Esophagus squamous epithelium (tissue), 5 donors: ENCODE results near the gene TRAF3IP1. TPM values are rescaled to one million over a fixed set of nuclear protein-coding genes. Genes with fewer than 3 reads are reported as not detected.

ENCODE experiments used
- DNase-seq: peaks from one replicate; lab custom pipeline; 2025; lab: John Stamatoyannopoulos, UW
- H3K27ac ChIP-seq, 4 donors: fragments of 200-600 bp; sonication (generic); one replicate each; pipeline ENCODE4 v1.5.1; 2016 to 2019; ENCODE audit warnings: mild to moderate bottlenecking in 1 of 4
- H3K27me3 ChIP-seq, 4 donors: fragments of 200-600 bp; sonication (generic); 1 replicate in 3 of 4; 2 replicates in 1 of 4; pipeline versions ENCODE4 v1.5.1 to v1.6.0; 2017 to 2021; ENCODE audit warnings: antibody characterized with exemption in 1 of 4
- H3K36me3 ChIP-seq, 3 donors: fragments of 200-600 bp; sonication (generic); one replicate each; pipeline ENCODE4 v1.5.1; 2016 to 2019
- H3K4me1 ChIP-seq, 3 donors: fragments of 200-600 bp; sonication (generic); one replicate each; pipeline ENCODE4 v1.5.1; 2017 to 2019
- H3K4me3 ChIP-seq, 4 donors: fragments of 200-600 bp; sonication (generic); 1 replicate in 3 of 4; 2 replicates in 1 of 4; pipeline ENCODE4 v1.5.1; 2016 to 2019; ENCODE audit warnings: mild to moderate bottlenecking in 2 of 4, moderate library complexity in 1 of 4
- H3K9me3 ChIP-seq, 3 donors: fragments of 200-600 bp; sonication (generic); one replicate each; pipeline ENCODE4 v1.5.1; 2016 to 2019
- POLR2A ChIP-seq, 4 donors: fragments of 450-650 bp; IDR thresholded peaks; one replicate each; pipeline ENCODE4 v1.6.1; 2017; ENCODE audit warnings: antibody characterized with exemption in 4 of 4, mild to moderate bottlenecking in 4 of 4, moderate library complexity in 3 of 4
- WGBS, 2 donors: methylation state at CpG; one replicate each; pipeline ENCODE4 v1.1.5; 2018; 5-methylcytosine and 5-hydroxymethylcytosine counted together
- intact Hi-C: fragments of 100-400 bp; cut with DNase I; formaldehyde crosslinking; loops from one replicate; pipeline ENCODE4 v1.15.0; 2022
- total RNA-seq, 4 donors: library from RNA; depleted of rRNA; stranded (reverse); fragments of >200 nt; gene quantifications; one replicate each; pipeline ENCODE4 v1.1.0, GENCODE V29; 2016
- TF ChIP-seq, protein P1 (sequence below), 6 experiments: fragments of 450-650 bp in 4 of 6; fragments of 200-600 bp in 2 of 6; sonication (generic) in 2 of 6; IDR thresholded peaks; one replicate each; pipeline ENCODE4 v1.5.1; 2016 to 2019; ENCODE audit warnings: antibody characterized with exemption in 6 of 6, mild to moderate bottlenecking in 4 of 6, moderate library complexity in 4 of 6
- donor health status: DM: yes; HTN: yes; CAD: no.

The TRAF3IP1 gene
- total RNA-seq, 4 donors from 2014 or later: 5.4 to 13.5 (median 9.8) TPM

DNA sequence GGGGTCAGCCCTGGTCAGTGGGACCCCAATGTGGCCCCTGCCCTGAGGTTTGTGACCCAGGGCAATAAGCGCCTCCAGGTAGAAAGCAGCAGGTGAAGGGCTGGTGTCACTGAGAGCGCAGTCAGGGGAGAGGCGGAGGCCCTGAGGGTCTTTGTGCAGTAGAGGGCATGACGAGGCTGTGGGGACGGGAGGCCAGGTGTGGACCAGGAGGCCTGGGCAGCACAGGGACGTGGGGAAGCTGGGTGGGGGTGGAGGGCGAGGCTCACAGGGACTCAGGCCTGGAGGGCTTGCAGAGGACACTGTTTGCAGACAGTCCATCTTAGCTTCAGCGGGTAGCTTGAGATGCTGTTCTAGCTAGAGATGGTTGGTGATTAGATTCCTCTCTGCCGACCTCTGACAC is 32.0 kb downstream of the TRAF3IP1 start:
- no peak overlapping the region for H3K4me3 ChIP-seq
- no peaks in the 10 kb centered on the region for H3K9me3 ChIP-seq
- H3K36me3 ChIP-seq: peaks cover 0 to 81% (median 9%) of the 10 kb centered on the region in 3 donors
- 80 to 91% methylated on average over 7 to 9 of the region's 9 CpGs for WGBS, 2 donors
- no peak overlapping the region for H3K27ac ChIP-seq
- H3K27me3 ChIP-seq: no peaks in the 10 kb centered on the region
- no peak for DNase-seq
- H3K4me1 ChIP-seq: no peaks in the 10 kb centered on the region
- no peak for TF ChIP-seq POLR2A (IDR thresholded peaks at IDR 0.05)
- TF ChIP-seq, protein P1, sequence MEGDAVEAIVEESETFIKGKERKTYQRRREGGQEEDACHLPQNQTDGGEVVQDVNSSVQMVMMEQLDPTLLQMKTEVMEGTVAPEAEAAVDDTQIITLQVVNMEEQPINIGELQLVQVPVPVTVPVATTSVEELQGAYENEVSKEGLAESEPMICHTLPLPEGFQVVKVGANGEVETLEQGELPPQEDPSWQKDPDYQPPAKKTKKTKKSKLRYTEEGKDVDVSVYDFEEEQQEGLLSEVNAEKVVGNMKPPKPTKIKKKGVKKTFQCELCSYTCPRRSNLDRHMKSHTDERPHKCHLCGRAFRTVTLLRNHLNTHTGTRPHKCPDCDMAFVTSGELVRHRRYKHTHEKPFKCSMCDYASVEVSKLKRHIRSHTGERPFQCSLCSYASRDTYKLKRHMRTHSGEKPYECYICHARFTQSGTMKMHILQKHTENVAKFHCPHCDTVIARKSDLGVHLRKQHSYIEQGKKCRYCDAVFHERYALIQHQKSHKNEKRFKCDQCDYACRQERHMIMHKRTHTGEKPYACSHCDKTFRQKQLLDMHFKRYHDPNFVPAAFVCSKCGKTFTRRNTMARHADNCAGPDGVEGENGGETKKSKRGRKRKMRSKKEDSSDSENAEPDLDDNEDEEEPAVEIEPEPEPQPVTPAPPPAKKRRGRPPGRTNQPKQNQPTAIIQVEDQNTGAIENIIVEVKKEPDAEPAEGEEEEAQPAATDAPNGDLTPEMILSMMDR (IDR thresholded peaks at IDR 0.05): no peak
- intact Hi-C loops: no loop called here

DNA sequence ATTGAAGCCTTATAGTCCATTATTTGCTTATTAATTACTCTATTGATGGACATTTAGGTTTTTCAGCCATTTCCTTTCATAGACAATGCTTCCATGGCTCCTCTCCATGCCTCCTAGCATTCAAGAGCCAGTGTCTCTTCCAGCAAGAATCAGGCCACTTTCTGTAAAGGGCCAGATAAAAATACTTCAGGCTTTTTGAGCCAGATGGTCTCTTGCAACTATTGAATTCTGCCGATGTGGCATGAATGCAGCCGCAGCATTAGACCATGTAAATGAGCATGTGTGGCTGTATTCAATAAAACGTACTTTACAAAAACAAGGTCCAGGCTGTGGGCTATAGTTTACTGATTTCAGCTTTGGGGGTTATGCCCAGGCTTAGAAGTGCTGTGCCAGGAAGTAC is 38.5 kb downstream of the TRAF3IP1 start:
- no peak for DNase-seq
- 77 to 97% methylated on average over 3 of the region's 3 CpGs for WGBS, 2 donors
- H3K9me3 ChIP-seq: no peaks in the 10 kb centered on the region
- no peaks in the 10 kb centered on the region for H3K27me3 ChIP-seq
- no peaks in the 10 kb centered on the region for H3K4me1 ChIP-seq
- intact Hi-C loops: no loop called here
- peaks cover 0 to 74% (median 0%) of the 10 kb centered on the region in 3 donors for H3K36me3 ChIP-seq
- no peak overlapping the region for H3K27ac ChIP-seq
- TF ChIP-seq, protein P1 (IDR thresholded peaks at IDR 0.05): no peak
- no peak for TF ChIP-seq POLR2A (IDR thresholded peaks at IDR 0.05)
- no peak overlapping the region for H3K4me3 ChIP-seq

DNA sequence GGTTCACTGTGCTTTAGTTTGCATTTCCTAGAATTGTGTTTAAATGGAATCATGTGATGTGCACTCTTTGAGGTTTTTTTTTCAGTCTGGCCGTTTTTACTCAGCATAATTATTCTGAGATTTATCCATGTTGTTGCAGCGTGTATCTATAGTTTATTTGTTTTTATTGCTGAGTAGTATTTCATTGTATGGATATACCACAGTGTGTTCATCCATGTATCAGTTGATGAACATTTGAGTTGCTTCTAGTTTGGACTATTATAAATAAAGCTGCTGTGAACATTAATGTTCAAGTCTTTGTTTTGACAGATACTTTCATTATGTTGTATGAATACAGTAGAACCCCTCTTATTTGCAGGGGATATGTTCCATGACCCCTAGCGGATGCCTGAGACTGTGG is 39.1 kb downstream of the TRAF3IP1 start:
- Histone ChIP-seq H3K27ac (no peak overlapping the region), H3K36me3 (peaks cover 0 to 68% (median 0%) of the 10 kb centered on the region in 3 donors), H3K9me3 (no peaks in the 10 kb centered on the region), H3K27me3 (no peaks in the 10 kb centered on the region), H3K4me1 (no peaks in the 10 kb centered on the region), H3K4me3 (no peak overlapping the region)
- TF ChIP-seq, protein P1 (IDR thresholded peaks at IDR 0.05): no peak
- no peak for TF ChIP-seq POLR2A (IDR thresholded peaks at IDR 0.05)
- DNase-seq: no peak
- intact Hi-C loops: no loop called here
- 87 to 90% methylated on average over 3 of the region's 3 CpGs for WGBS, 2 donors

DNA sequence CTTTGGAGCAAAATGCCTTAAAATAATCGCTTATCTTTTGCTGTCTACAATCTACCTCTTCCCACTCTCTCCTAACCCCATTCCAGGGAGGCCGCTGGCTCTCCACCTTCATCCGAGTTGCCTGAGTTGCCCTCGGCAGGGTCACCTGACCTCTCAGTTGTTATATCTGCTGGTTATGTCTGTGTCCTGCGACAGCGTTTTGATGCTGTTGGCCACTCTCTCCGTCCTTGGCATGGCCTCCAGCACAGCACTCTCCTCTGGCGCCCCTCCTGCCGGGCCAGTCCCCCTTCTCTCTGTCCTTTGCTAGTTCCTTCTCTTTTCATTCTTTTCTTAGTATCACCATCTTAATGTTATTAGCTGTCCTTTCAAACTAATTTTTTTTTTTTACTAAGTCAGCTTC is 41.6 kb downstream of the TRAF3IP1 start:
- TF ChIP-seq, protein P1 (IDR thresholded peaks at IDR 0.05): no peak
- TF ChIP-seq POLR2A (IDR thresholded peaks at IDR 0.05): no peak
- peaks cover 0 to 46% (median 0%) of the 10 kb centered on the region in 3 donors for H3K36me3 ChIP-seq
- H3K9me3 ChIP-seq: no peaks in the 10 kb centered on the region
- H3K4me3 ChIP-seq: no peak overlapping the region
- intact Hi-C loops: loop anchor here (10.0 kb wide), 1 partner anchor 423 kb away; no protein-coding TSS in a partner anchor
- 92 to 95% methylated on average over 9 of the region's 9 CpGs for WGBS, 2 donors
- no peaks in the 10 kb centered on the region for H3K4me1 ChIP-seq
- DNase-seq: no peak
- no peak overlapping the region for H3K27ac ChIP-seq
- H3K27me3 ChIP-seq: no peaks in the 10 kb centered on the region

DNA sequence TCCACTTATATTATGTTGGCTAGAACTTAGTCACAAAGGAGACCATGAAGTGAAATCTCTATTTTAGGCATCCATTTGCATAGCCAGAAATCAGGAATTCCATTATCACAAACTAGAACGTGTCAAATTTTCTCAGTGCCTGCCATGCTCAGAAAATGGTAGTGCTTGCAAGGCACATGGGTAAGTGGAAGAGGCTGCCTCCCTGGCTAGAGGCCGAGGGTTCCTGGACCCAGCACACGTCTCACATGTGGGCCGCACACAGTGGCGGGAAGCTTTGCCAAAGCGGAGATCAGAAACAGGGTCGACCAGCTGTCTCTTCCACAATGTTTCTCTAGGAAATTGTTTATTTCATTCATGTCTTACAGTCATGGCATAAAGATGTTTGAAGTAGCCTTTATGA is 42.3 kb downstream of the TRAF3IP1 start:
- WGBS, 2 donors: 75 to 76% methylated on average over 7 of the region's 7 CpGs
- peaks cover 0 to 44% (median 0%) of the 10 kb centered on the region in 3 donors for H3K36me3 ChIP-seq
- no peaks in the 10 kb centered on the region for H3K27me3 ChIP-seq
- no peak for TF ChIP-seq POLR2A (IDR thresholded peaks at IDR 0.05)
- TF ChIP-seq, protein P1 (IDR thresholded peaks at IDR 0.05): no peak
- intact Hi-C loops: loop anchor here (10.0 kb wide), 1 partner anchor 422 kb away; no protein-coding TSS in a partner anchor
- no peak overlapping the region for H3K27ac ChIP-seq
- no peak for DNase-seq
- no peaks in the 10 kb centered on the region for H3K9me3 ChIP-seq
- no peaks in the 10 kb centered on the region for H3K4me1 ChIP-seq
- H3K4me3 ChIP-seq: no peak overlapping the region
